Activated CD4-positive, alpha-beta T cell treated with anti-CD3 and anti-CD28 coated beads, Interleukin-2, amount 50 U/mL, for 1 hour (primary cell): ENCODE measurements around the gene BBOF1.

Experiments used
- DNase-seq: peaks from one replicate; pipeline ENCODE4 v3.0.0-alpha.2; 2020

Gene BBOF1

GRCh38 chr14:74034572-74034971 is 15.4 kb downstream of the BBOF1 start:
- DNase-seq = no peak

GRCh38 chr14:74035556-74035955 is 16.4 kb downstream of the BBOF1 start:
- no peak for DNase-seq

GRCh38 chr14:74038020-74038859 is 19.1 kb downstream of the BBOF1 start:
- no peak for DNase-seq

DNA sequence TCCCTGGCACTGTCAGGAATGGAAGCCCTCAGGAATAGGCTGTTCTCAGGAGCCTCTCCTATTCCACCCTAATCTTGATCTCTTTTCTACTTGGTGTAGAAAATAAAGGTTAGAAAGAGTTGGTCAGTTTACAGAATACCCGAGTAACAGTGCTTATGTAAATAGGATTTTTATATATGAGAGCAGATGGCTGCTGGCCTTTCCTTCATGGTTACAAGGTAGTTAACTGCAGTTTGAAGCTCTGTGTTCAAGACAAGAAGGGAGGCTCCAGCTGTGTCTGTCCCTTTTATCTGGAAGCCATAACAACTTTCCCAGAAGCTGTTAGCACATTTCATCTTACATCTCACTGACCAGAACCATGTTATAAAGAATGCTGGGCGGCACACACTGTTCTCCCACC is 23.1 kb downstream of the BBOF1 start:
- DNase-seq = no peak

DNA sequence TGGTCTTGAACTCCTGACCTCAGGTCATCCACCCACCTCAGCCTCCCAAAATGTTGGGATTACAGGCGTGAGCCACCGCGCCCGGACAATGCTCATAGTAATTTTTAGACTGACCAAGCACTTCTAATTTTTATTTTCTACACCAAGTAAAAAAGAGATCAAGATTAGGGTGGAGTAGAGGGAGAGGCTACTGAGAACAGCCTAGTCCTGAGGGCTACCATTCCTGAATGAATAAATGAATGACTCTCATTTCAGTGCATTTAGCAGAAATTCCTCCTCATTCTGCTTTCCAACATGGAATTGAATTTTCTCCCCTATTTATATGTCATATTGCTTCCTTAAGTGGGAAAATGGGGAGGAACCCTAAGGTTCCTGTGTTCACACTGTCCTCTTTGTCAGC is 26.4 kb downstream of the BBOF1 start:
- no peak for DNase-seq

- DNase-seq = no peak
These were observed 29.1 kb downstream of the BBOF1 start for GRCh38 chr14:74048281-74048680.

GRCh38 chr14:74049876-74050495 is 30.8 kb downstream of the BBOF1 start:
- DNase-seq = no peak

- no peak for DNase-seq
These were observed 43.6 kb downstream of the BBOF1 start for GRCh38 chr14:74062809-74063150.

DNA sequence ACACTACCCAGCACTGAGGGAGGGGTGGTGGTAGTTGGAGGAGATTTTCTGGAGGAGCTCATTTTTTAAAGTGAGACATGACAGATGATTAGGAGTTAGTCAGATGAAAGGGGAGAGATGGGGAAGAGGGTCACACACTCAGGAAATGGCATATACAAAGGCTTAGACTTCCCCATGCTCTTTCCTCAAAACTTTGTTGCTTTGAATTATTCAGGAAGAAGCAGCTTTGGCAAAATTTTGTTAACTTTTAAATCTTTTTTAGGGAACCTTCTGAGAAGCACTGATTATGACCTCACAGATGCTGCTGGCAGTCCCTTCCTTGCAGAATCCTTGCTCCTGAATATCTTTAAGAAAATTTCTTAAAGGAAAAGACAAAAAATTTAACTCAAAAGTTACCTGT is 45.3 kb downstream of the BBOF1 start:
- no peak for DNase-seq

DNA sequence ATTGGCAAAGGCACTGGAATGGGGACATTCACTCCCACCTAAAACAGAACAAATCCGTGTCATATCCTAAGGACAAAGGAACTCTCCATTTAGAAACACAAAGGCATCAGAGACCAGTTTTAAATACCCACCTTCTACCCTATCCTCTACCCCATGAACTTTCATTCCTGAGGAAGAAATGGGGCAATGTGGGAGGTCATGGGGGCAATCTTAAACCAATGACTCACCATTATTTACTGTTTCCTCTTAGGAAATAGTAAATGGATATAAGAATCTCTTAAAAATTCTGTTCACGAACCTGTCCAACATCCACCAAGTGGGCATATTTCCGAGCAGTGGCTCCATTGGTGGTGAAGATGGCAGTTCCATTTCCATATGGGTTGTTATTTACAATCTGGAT is 45.7 kb downstream of the BBOF1 start:
- no peak for DNase-seq

GRCh38 chr14:74065746-74066575 is 46.8 kb downstream of the BBOF1 start:
- DNase-seq = no peak

- no peak for DNase-seq
These were observed 58.3 kb downstream of the BBOF1 start for GRCh38 chr14:74077401-74077800.

DNA sequence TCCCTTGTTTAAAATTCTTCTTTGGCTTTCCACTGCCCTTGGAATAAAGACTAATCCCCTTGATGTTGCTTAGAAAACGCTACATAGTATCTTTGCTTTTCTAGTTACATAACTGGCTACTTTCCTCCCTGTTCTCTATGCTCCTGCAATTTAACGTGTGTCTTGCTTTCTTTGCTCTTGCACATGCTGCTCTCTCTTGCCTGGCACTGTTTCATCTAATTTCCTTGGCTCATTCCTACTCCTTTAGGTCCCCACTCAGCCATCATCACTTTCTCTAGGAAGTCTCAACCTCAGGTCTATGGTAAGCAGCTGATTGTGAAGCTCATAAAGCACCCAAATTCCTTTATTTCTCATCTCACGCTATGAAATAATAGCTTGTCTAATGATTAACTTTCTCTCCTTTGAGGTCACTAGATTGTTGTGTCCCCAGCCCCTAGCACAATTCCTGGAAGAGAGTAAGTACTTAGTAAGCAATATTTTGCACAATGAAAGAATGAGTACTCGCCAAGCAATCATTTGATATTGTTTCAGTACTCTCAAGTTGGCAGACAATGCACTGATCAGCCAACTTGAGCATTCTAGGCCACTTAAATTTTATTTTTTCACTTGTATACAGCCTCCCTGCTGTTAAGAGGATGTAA is 61.8 kb downstream of the BBOF1 start:
- no peak for DNase-seq

GRCh38 chr14:74081491-74081890 is 62.3 kb downstream of the BBOF1 start:
- DNase-seq = no peak

- no peak for DNase-seq
These were observed 64.0 kb downstream of the BBOF1 start for GRCh38 chr14:74083161-74083560.

GRCh38 chr14:74083784-74084276 is 64.7 kb downstream of the BBOF1 start:
- DNase-seq = no peak

DNA sequence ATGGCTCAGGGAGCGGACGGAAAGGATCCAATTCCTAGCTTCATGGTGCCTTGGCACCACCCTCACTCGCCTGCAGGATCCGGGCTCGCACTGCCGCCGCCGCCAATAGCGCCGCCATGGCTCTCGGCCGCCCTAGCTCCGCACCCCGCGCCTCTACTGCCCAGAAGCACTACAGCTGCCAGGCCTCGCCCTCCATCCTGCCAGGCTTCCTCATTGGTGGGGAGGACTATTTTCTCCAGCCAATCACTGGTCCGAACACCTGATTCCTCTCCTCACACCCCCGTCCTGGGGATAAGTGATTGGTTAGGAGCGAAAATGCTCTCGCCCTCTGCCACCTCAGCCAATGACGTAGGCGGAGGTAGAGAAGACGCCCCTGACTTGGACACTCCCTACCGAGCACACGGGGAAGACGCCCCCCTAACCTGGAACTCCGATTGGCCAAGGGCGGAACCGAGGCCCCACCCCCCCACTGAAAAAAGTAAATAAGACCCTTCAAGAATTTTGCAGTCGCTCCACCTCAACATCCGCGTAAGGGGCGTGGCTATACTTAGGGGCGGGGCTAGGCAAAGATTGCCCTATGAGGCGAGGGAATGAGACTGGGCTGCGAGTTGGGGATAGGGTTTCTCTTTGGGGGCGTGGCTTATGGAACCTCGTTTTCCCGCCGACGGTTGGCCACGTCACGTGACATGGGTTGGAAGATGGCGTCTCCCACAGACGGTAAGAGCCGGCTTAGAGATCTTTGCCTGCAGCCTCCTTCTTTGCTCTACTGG is 65.3 kb downstream of the BBOF1 start, which contains the start of the genes ALDH6A1 and LIN52:
TSS of gene ALDH6A1 (minus strand) at position 177 of the 770 bp plus-strand sequence. CDS start at position 118, 59 bp downstream.
TSS of gene LIN52 (plus strand) at position 680 of the 770 bp plus-strand sequence. CDS start at position 699, 19 bp downstream.
- DNase-seq = peak; percentile 100

GRCh38 chr14:74085047-74085637 is 66.0 kb downstream of the BBOF1 start:
- no peak for DNase-seq

GRCh38 chr14:74085828-74086227 is 66.7 kb downstream of the BBOF1 start:
- no peak for DNase-seq

DNA sequence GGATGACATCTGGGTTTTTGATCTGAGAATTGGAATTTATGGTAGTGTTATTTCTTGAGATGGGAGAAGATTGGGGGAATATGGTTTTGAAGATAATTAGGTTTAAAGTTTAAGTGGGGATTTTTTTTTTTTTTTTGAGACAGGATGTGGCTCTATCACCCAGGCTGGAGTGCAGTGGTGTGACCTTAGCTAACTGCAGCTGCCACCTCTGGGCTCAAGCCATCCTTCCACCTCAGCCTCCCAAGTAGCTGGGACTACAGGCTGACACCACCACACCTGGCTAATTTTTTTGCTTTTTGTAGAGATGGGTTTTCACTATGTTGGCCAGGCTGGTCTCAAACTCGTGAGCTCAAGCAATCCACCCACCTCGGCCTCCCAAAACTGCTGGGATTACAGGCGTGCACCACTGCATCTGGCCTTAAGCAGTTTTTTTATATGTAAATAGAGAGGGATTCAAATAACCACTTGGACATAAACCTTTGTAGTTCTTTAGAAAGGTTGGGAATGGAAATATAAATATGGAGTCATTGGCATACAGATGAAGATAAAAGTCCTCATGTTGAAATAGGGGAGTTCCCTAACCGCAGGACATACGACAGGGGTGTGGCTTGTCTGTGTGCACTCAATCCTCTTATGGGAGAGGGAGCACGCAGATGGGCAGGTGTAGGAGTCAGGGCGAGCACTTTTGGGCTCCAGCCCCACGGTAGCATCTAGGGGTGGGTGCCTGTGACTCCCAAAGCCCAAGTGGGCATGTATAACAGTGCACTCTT is 70.3 kb downstream of the BBOF1 start:
- DNase-seq = no peak

DNA sequence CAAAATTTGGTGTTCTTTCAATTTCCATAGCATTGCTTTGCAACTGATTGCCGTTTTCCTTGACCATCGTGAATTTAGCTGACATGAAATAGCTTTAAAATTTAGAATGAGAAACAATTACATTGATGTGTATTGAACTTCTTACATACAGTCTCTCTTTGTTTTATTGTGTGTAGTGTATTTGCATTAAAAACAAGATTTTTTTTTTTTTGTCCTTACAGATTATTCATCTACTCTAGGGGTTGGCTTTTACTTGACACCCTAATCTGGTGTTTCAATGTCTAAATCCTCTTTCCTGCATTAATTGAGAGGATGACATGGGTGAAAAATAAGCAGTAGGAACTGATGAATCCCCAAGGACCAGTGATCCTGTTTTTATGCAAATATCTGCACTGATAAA is 86.2 kb downstream of the BBOF1 start:
- DNase-seq = no peak
